SK-N-SH treated with all-trans-retinoic acid at 6 μM for 48 hours (cell line): Measurements from ENCODE around the gene ERGIC1.

Source experiments
- ARNTL ChIP-seq: fragments of 450-650 bp; formaldehyde crosslinking; IDR thresholded peaks from 2 replicates; pipeline ENCODE4 v1.5.0; 2020; ENCODE audit warnings: low read depth, mild to moderate bottlenecking, moderate library complexity, borderline replicate concordance
- POU6F1 ChIP-seq: fragments of 250-450 bp; sonication (Bioruptor Pico); IDR thresholded peaks from 2 replicates; pipeline ENCODE4 v1.8.0; 2021; ENCODE audit warnings: low read depth, mild to moderate bottlenecking, moderate library complexity, borderline replicate concordance
- RARB ChIP-seq: fragments of 250-450 bp; sonication (Bioruptor Pico); IDR thresholded peaks from 2 replicates; pipeline ENCODE4 v1.8.0; 2021; ENCODE audit warnings: mild to moderate bottlenecking, moderate library complexity
- SNAI2 ChIP-seq: fragments of 250-450 bp; sonication (Bioruptor Pico); IDR thresholded peaks from 2 replicates; pipeline ENCODE4 v1.5.0; 2020; ENCODE audit warnings: mild to moderate bottlenecking, moderate library complexity
- TOX ChIP-seq: fragments of 250-450 bp; sonication (Bioruptor Pico); IDR thresholded peaks from 2 replicates; pipeline ENCODE4 v1.8.0; 2021; ENCODE audit warnings: mild to moderate bottlenecking, moderate library complexity, borderline replicate concordance
- ZC3H10 ChIP-seq: fragments of 250-450 bp; sonication (Bioruptor Pico); IDR thresholded peaks from 2 replicates; pipeline ENCODE4 v1.5.1; 2021; ENCODE audit warnings: mild to moderate bottlenecking, moderate library complexity
- ZFP3 ChIP-seq: fragments of 250-450 bp; sonication (Bioruptor Pico); IDR thresholded peaks from 2 replicates; pipeline ENCODE4 v1.5.0; 2020; ENCODE audit warnings: mild to moderate bottlenecking, moderate library complexity
- ZNF8 ChIP-seq: fragments of 450-650 bp; formaldehyde crosslinking; IDR thresholded peaks from 2 replicates; pipeline ENCODE4 v1.5.0; 2020; ENCODE audit warnings: mild to moderate bottlenecking, moderate library complexity
- TF ChIP-seq, protein P1 (sequence below): fragments of 250-450 bp; sonication (Bioruptor Pico); IDR thresholded peaks from 2 replicates; pipeline ENCODE4 v1.8.0; 2020; ENCODE audit warnings: mild to moderate bottlenecking, moderate library complexity, borderline replicate concordance
- TF ChIP-seq, protein P2 (sequence below): fragments of 250-450 bp; sonication (Bioruptor Pico); IDR thresholded peaks from 2 replicates; pipeline ENCODE4 v1.5.1; 2021; ENCODE audit warnings: mild to moderate bottlenecking, moderate library complexity

- no peak for TF ChIP-seq RARB (CRISPR knock-in tag)
- no peak for TF ChIP-seq SNAI2 (CRISPR knock-in tag)
- no peak for TF ChIP-seq ZNF8 (CRISPR knock-in tag)
- TF ChIP-seq, protein P1, sequence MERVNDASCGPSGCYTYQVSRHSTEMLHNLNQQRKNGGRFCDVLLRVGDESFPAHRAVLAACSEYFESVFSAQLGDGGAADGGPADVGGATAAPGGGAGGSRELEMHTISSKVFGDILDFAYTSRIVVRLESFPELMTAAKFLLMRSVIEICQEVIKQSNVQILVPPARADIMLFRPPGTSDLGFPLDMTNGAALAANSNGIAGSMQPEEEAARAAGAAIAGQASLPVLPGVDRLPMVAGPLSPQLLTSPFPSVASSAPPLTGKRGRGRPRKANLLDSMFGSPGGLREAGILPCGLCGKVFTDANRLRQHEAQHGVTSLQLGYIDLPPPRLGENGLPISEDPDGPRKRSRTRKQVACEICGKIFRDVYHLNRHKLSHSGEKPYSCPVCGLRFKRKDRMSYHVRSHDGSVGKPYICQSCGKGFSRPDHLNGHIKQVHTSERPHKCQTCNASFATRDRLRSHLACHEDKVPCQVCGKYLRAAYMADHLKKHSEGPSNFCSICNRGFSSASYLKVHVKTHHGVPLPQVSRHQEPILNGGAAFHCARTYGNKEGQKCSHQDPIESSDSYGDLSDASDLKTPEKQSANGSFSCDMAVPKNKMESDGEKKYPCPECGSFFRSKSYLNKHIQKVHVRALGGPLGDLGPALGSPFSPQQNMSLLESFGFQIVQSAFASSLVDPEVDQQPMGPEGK (CRISPR knock-in tag), result no peak
- TF ChIP-seq POU6F1 (CRISPR knock-in tag), result no peak
- no peak for TF ChIP-seq ZFP3 (CRISPR knock-in tag)
- TF ChIP-seq ARNTL, result no peak
- TF ChIP-seq, protein P2, sequence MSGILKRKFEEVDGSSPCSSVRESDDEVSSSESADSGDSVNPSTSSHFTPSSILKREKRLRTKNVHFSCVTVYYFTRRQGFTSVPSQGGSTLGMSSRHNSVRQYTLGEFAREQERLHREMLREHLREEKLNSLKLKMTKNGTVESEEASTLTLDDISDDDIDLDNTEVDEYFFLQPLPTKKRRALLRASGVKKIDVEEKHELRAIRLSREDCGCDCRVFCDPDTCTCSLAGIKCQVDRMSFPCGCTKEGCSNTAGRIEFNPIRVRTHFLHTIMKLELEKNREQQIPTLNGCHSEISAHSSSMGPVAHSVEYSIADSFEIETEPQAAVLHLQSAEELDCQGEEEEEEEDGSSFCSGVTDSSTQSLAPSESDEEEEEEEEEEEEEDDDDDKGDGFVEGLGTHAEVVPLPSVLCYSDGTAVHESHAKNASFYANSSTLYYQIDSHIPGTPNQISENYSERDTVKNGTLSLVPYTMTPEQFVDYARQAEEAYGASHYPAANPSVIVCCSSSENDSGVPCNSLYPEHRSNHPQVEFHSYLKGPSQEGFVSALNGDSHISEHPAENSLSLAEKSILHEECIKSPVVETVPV (CRISPR knock-in tag), result no peak
- no peak for TF ChIP-seq TOX
- no peak for TF ChIP-seq ZC3H10
Measured at GRCh38 chr5:172906436-172906835, 72.4 kb downstream of the ERGIC1 start.
